K562 (cell line): Measurements from ENCODE around the gene ETHE1. TPM values are rescaled to one million over a fixed set of nuclear protein-coding genes. Genes with fewer than 3 reads are reported as not detected.

Experiments used
- ATAC-seq: fragments of 200-7000 bp; cut with Tn5 transposase; 3 replicates; pipeline ENCODE4 v1.9.1; 2020; ENCODE audit warnings: moderate library complexity
- BruUV-seq: library from RNA; stranded (reverse); fragments of 400-500 nt; replicated peaks from 2 replicates; lab custom pipeline; 2021; lab: Mats Ljungman, UMichigan
- CTCF ChIA-PET: fragments of 300-600 bp; formaldehyde crosslinking; extraction: SDS; loops from one replicate; lab custom pipeline; 2021; ENCODE audit warnings: low intra/inter-chr PET ratio; lab: Yijun Ruan, JAX
- POLR2A ChIA-PET: fragments of 300-600, 350-650 bp; sonication (Branson Sonifier 250); formaldehyde crosslinking; extraction: SDS; loops from one replicate; lab custom pipeline; 2021; ENCODE audit warnings: antibody characterized with exemption, inconsistent platforms; lab: Yijun Ruan, JAX
- DNase-seq, 4 experiments: peaks; one replicate each; pipeline versions ENCODE4 v3.0.0 to v3.0.0-alpha.2; 2011 to 2018; ENCODE audit warnings: low spot score in 3 of 4, mixed read lengths in 3 of 4; ENCODE audit errors: extremely low read depth in 1 of 4
- FAIRE-seq: peaks from 2 replicates; lab custom pipeline; 2011; peaks lifted over from hg19 to GRCh38; lab: Jason Lieb, UNC
- H2AFZ ChIP-seq: 2 replicates; pipeline ENCODE4 v1.6.0; 2011; ENCODE audit warnings: low read depth, low read length, control low read depth, inconsistent platforms
- H3K27ac ChIP-seq: fragments of 200-600 bp; 3 replicates; pipeline ENCODE4 v1.8.0; 2011; ENCODE audit warnings: low read depth, mild to moderate bottlenecking, control low read depth, inconsistent platforms, low read length, moderate library complexity, mixed read lengths; ENCODE audit errors: extremely low read depth
- H3K27me3 ChIP-seq, 2 experiments: fragments of 300-600 bp in 1 of 2; 2 replicates in 1 of 2; 3 replicates in 1 of 2; pipeline versions ENCODE4 v1.6.0 to v1.8.0; 2011; ENCODE audit warnings: inconsistent platforms in 2 of 2, low read length in 2 of 2, mild to moderate bottlenecking in 1 of 2, mixed read lengths in 1 of 2, moderate library complexity in 1 of 2; ENCODE audit not compliant: control insufficient read depth in 2 of 2, insufficient read depth in 2 of 2
- H3K36me3 ChIP-seq: fragments of 300-600 bp; 3 replicates; pipeline ENCODE4 v1.8.0; 2011; ENCODE audit warnings: mild to moderate bottlenecking, low read length, inconsistent platforms; ENCODE audit not compliant: control insufficient read depth, insufficient read depth
- H3K4me1 ChIP-seq, 2 experiments: fragments of 200-600 bp in 1 of 2; replicated peaks in 1 of 2; 2 replicates in 1 of 2; 3 replicates in 1 of 2; pipeline versions ENCODE4 v1.5.1 to v1.8.0; 2011; ENCODE audit warnings: inconsistent platforms in 2 of 2, low read length in 2 of 2, mild to moderate bottlenecking in 1 of 2, mixed read lengths in 1 of 2, moderate library complexity in 1 of 2; ENCODE audit not compliant: control insufficient read depth in 2 of 2, insufficient read depth in 2 of 2
- H3K4me2 ChIP-seq: 2 replicates; pipeline ENCODE4 v1.6.1; 2011; ENCODE audit warnings: low read length, control low read depth, inconsistent platforms, mixed read lengths; ENCODE audit not compliant: insufficient read depth
- H3K4me3 ChIP-seq: fragments of 200-600 bp; sonication (generic), shearing (Covaris generic); 2 replicates; pipeline ENCODE4 v1.5.1; 2016; ENCODE audit warnings: control low read depth, inconsistent platforms
- H3K79me2 ChIP-seq: fragments of 200-600 bp; 3 replicates; pipeline ENCODE4 v1.8.0; 2011; ENCODE audit warnings: low read length, inconsistent platforms; ENCODE audit not compliant: control insufficient read depth, insufficient read depth
- H3K9ac ChIP-seq, 2 experiments: 2 replicates each; pipeline versions ENCODE4 v1.6.0 to v1.6.1; 2011; ENCODE audit warnings: low read depth in 2 of 2, low read length in 2 of 2, control low read depth in 1 of 2, inconsistent platforms in 1 of 2, mild to moderate bottlenecking in 1 of 2, mixed read lengths in 1 of 2; ENCODE audit not compliant: insufficient read depth in 1 of 2
- H3K9me1 ChIP-seq: one replicate; pipeline ENCODE4 v1.6.0; 2011; ENCODE audit warnings: inconsistent platforms, mild to moderate bottlenecking, low read length, moderate library complexity; ENCODE audit not compliant: control insufficient read depth, insufficient read depth
- H3K9me3 ChIP-seq: replicated peaks from 2 replicates; pipeline ENCODE4 v1.5.1; 2011; ENCODE audit warnings: low read depth, low read length, inconsistent platforms; ENCODE audit not compliant: control insufficient read depth, insufficient read depth
- H4K20me1 ChIP-seq: replicated peaks from 2 replicates; pipeline ENCODE4 v1.6.1; 2011; ENCODE audit warnings: low read length, inconsistent platforms, mixed read lengths; ENCODE audit not compliant: control insufficient read depth, insufficient read depth
- RB1 ChIP-seq: fragments of 450-650 bp; IDR thresholded peaks from 2 replicates; pipeline ENCODE4 v1.6.1; 2017; ENCODE audit warnings: low read depth, mild to moderate bottlenecking
- SMARCE1 ChIP-seq: fragments of 450-650 bp; IDR thresholded peaks from 2 replicates; pipeline ENCODE4 v1.7.1; 2016; ENCODE audit warnings: mild to moderate bottlenecking
- ZBTB17 ChIP-seq: fragments of 450-650 bp; formaldehyde crosslinking; IDR thresholded peaks from 2 replicates; pipeline ENCODE4 v1.4.0; 2020; ENCODE audit warnings: mild to moderate bottlenecking
- ZNF586 ChIP-seq: fragments of 450-650 bp; formaldehyde crosslinking; conservative IDR thresholded peaks from 2 replicates; pipeline ENCODE4 v1.4.0; 2020; ENCODE audit warnings: mild to moderate bottlenecking, moderate library complexity
- WGBS: fragments of 100-300 bp; shearing (Covaris generic); methylation state at CpG from one replicate; pipeline ENCODE4 v1.1.6; 2016; ENCODE audit warnings: low coverage, mixed read lengths; ENCODE audit not compliant: insufficient coverage; ENCODE audit errors: missing lambda C conversion rate; 5-methylcytosine and 5-hydroxymethylcytosine counted together
- in situ Hi-C: fragments of 300-500 bp; cut with MboI; formaldehyde crosslinking; loops from 4 replicates; pipeline ENCODE4 v1.15.0; 2018; ENCODE audit warnings: inconsistent platforms, mixed read lengths
- intact Hi-C: fragments of 100-400 bp; cut with micrococcal nuclease; formaldehyde crosslinking; loops from 2 replicates; pipeline ENCODE4 v1.14.2; 2022
- polyA plus RNA-seq, 8 experiments: library from polyadenylated mRNA; depleted of rRNA in 4 of 8; stranded (reverse) in 5 of 8; unstranded in 3 of 8; fragments of >200 nt; fragmentation: Nextera tagmentation in 2 of 8; fragmentation: Illumina TruSeq in 1 of 8; extraction: Ambion mirVana in 2 of 8; extraction: Trizol in 1 of 8; gene quantifications; 2 replicates each; pipeline versions ENCODE4 v1.2.1 to v1.2.3, GENCODE V29; 2011 to 2014; ENCODE audit warnings: inconsistent platforms in 1 of 8, missing spikeins in 1 of 8
- total RNA-seq, 7 experiments: library from RNA; depleted of rRNA in 6 of 7; stranded (reverse); fragments of >200 nt in 6 of 7; fragmentation: Illumina TruSeq in 2 of 7; extraction: Trizol in 2 of 7; gene quantifications; 2 replicates each; pipeline versions ENCODE4 v1.2.1 to v1.2.3, GENCODE V29; 2011 to 2021; ENCODE audit warnings: low replicate concordance in 1 of 7
- TF ChIP-seq, protein P1 (sequence below): IDR thresholded peaks from 3 replicates; pipeline ENCODE4 v1.6.1; 2011; ENCODE audit warnings: borderline replicate concordance, mild to moderate bottlenecking; ENCODE audit not compliant: insufficient read length, insufficient read depth
- TF ChIP-seq, protein P2 (sequence below): fragments of 250-450 bp; sonication (Bioruptor Pico); IDR thresholded peaks from 2 replicates; pipeline ENCODE4 v1.4.0; 2020

ETHE1 gene
- total and polyA plus RNA-seq, 9 of the 15 experiments (the other 6 are each of a cell fraction or from before 2014, with no cell fraction given) = 2.9 to 21.0 (median 10.2) TPM

DNA sequence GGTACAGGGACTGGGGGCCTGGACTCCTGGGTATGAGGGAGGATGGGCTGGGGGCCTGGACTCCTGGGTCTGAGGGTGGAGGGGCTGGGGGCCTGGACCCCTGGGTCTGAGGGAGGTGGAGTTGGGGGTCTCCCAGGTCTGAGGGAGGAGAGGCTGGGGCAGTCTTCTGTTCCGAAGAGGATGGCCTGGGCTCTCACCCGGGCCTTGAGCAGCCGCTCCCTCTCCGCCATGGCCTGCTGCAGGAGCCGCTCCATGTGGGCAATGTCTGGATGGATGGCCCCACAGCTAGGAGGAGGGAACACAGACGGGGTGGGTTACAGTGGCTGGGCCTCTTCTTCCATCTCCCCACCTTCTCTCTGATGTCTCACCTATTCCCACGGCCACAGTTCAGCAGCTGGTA, 40.6 kb downstream of the ETHE1 start:
- 0 out of 4 replicates have a peak overlapping the region, but pooled peaks of 1 of the 2 experiments have one; percentile 50 for H3K9ac ChIP-seq
- H3K36me3 ChIP-seq = no peaks in the 10 kb centered on the region
- in situ Hi-C loops (no loop called here), intact Hi-C loops (no loop called here)
- ChIA-PET CTCF (no interaction called here), POLR2A (interaction anchor here (0.6 to 1.1 kb wide), 2 partner anchors 8 to 9 kb away, joined by 3 to 7 read pairs; no protein-coding TSS in a partner anchor)
- H4K20me1 ChIP-seq = no peaks in the 10 kb centered on the region
- no peak for FAIRE-seq
- no peak for DNase-seq
- H3K4me3 ChIP-seq = no peak overlapping the region
- H3K27me3 ChIP-seq = no peaks in the 10 kb centered on the region
- no TSS peak for BruUV-seq
- no peaks in the 10 kb centered on the region for H3K79me2 ChIP-seq
- no peaks in the 10 kb centered on the region for H3K9me1 ChIP-seq
- no peak overlapping the region for H2AFZ ChIP-seq
- ATAC-seq = no peak
- no peaks in the 10 kb centered on the region for H3K9me3 ChIP-seq
- H3K27ac ChIP-seq = no peak overlapping the region
- no peak overlapping the region for H3K4me2 ChIP-seq
- H3K4me1 ChIP-seq = no peaks in the 10 kb centered on the region; a peak in 1 of 5 replicates
- whole genome bisulfite sequencing = 57% methylated on average over 5 of the region's 7 CpGs
- TF ChIP-seq, protein P1, sequence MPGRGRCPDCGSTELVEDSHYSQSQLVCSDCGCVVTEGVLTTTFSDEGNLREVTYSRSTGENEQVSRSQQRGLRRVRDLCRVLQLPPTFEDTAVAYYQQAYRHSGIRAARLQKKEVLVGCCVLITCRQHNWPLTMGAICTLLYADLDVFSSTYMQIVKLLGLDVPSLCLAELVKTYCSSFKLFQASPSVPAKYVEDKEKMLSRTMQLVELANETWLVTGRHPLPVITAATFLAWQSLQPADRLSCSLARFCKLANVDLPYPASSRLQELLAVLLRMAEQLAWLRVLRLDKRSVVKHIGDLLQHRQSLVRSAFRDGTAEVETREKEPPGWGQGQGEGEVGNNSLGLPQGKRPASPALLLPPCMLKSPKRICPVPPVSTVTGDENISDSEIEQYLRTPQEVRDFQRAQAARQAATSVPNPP = no peak
- no peak for TF ChIP-seq RB1
- TF ChIP-seq ZBTB17 (CRISPR knock-in tag) = no peak
- no peak for TF ChIP-seq SMARCE1
- no peak for TF ChIP-seq ZNF586 (CRISPR knock-in tag)
- TF ChIP-seq, protein P2, sequence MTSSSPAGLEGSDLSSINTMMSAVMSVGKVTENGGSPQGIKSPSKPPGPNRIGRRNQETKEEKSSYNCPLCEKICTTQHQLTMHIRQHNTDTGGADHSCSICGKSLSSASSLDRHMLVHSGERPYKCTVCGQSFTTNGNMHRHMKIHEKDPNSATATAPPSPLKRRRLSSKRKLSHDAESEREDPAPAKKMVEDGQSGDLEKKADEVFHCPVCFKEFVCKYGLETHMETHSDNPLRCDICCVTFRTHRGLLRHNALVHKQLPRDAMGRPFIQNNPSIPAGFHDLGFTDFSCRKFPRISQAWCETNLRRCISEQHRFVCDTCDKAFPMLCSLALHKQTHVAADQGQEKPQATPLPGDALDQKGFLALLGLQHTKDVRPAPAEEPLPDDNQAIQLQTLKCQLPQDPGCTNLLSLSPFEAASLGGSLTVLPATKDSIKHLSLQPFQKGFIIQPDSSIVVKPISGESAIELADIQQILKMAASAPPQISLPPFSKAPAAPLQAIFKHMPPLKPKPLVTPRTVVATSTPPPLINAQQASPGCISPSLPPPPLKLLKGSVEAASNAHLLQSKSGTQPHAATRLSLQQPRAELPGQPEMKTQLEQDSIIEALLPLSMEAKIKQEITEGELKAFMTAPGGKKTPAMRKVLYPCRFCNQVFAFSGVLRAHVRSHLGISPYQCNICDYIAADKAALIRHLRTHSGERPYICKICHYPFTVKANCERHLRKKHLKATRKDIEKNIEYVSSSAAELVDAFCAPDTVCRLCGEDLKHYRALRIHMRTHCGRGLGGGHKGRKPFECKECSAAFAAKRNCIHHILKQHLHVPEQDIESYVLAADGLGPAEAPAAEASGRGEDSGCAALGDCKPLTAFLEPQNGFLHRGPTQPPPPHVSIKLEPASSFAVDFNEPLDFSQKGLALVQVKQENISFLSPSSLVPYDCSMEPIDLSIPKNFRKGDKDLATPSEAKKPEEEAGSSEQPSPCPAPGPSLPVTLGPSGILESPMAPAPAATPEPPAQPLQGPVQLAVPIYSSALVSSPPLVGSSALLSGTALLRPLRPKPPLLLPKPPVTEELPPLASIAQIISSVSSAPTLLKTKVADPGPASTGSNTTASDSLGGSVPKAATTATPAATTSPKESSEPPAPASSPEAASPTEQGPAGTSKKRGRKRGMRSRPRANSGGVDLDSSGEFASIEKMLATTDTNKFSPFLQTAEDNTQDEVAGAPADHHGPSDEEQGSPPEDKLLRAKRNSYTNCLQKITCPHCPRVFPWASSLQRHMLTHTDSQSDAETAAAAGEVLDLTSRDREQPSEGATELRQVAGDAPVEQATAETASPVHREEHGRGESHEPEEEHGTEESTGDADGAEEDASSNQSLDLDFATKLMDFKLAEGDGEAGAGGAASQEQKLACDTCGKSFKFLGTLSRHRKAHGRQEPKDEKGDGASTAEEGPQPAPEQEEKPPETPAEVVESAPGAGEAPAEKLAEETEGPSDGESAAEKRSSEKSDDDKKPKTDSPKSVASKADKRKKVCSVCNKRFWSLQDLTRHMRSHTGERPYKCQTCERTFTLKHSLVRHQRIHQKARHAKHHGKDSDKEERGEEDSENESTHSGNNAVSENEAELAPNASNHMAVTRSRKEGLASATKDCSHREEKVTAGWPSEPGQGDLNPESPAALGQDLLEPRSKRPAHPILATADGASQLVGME (CRISPR knock-in tag) = no peak
- TF ChIP-seq, all 486 proteins: peak for 0
